H9 (cell line): ENCODE results near the gene PFDN1. TPM values are rescaled to one million over a fixed set of nuclear protein-coding genes. Genes with fewer than 3 reads are reported as not detected.

ENCODE experiments used
- DNase-seq: peaks from one replicate; pipeline ENCODE4 v3.0.0-alpha.2; 2017
- H2AFZ ChIP-seq: one replicate; pipeline ENCODE4 v1.6.1; 2013; ENCODE audit warnings: mild to moderate bottlenecking, low read length, control low read depth, moderate library complexity
- H2AK5ac ChIP-seq: 2 replicates; pipeline ENCODE4 v1.6.1; 2013; ENCODE audit warnings: low read length, control low read depth, mixed read lengths; ENCODE audit not compliant: insufficient read length
- H2BK120ac ChIP-seq: one replicate; pipeline ENCODE4 v1.6.1; 2013; ENCODE audit warnings: low read depth, mild to moderate bottlenecking, low read length, control low read depth, inconsistent platforms; ENCODE audit not compliant: poor library complexity, severe bottlenecking
- H2BK12ac ChIP-seq: 2 replicates; pipeline ENCODE4 v1.6.1; 2013; ENCODE audit warnings: low read length, control low read depth, mixed read lengths, low read depth; ENCODE audit not compliant: insufficient read length
- H2BK15ac ChIP-seq: 2 replicates; pipeline ENCODE4 v1.6.1; 2013; ENCODE audit warnings: low read depth, low read length, control low read depth
- H2BK20ac ChIP-seq: one replicate; pipeline ENCODE4 v1.6.1; 2013; ENCODE audit warnings: low read depth, mild to moderate bottlenecking, low read length, control low read depth, inconsistent platforms; ENCODE audit not compliant: poor library complexity, severe bottlenecking
- H2BK5ac ChIP-seq: 2 replicates; pipeline ENCODE4 v1.6.1; 2013; ENCODE audit warnings: low read length, control low read depth, mixed read lengths; ENCODE audit not compliant: insufficient read length
- H3K14ac ChIP-seq: 2 replicates; pipeline ENCODE4 v1.6.1; 2013; ENCODE audit warnings: low read length, control low read depth; ENCODE audit not compliant: insufficient read depth
- H3K18ac ChIP-seq: 2 replicates; pipeline ENCODE4 v1.6.1; 2013; ENCODE audit warnings: low read depth, mild to moderate bottlenecking, mixed read lengths, low read length, control low read depth; ENCODE audit not compliant: insufficient read length
- H3K23ac ChIP-seq: 2 replicates; pipeline ENCODE4 v1.6.1; 2013; ENCODE audit warnings: low read length, control low read depth, mixed read lengths, low read depth; ENCODE audit not compliant: insufficient read length
- H3K23me2 ChIP-seq: 2 replicates; pipeline ENCODE4 v1.6.1; 2013; ENCODE audit warnings: low read depth, mild to moderate bottlenecking, mixed read lengths, low read length, control low read depth; ENCODE audit not compliant: insufficient read length, poor library complexity, severe bottlenecking
- H3K27ac ChIP-seq: 2 replicates; pipeline ENCODE4 v1.5.1; 2013; ENCODE audit warnings: low read length, control low read depth, mixed read lengths, low read depth; ENCODE audit not compliant: insufficient read length
- H3K27me3 ChIP-seq: 2 replicates; pipeline ENCODE4 v1.6.1; 2013; ENCODE audit warnings: low read length, control low read depth, inconsistent platforms; ENCODE audit not compliant: insufficient read depth
- H3K4ac ChIP-seq: 2 replicates; pipeline ENCODE4 v1.6.1; 2013; ENCODE audit warnings: low read depth, mild to moderate bottlenecking, control low read depth, inconsistent platforms, low read length, moderate library complexity
- H3K4me1 ChIP-seq: 2 replicates; pipeline ENCODE4 v1.6.1; 2013; ENCODE audit warnings: low read length, control low read depth, inconsistent platforms; ENCODE audit not compliant: insufficient read depth
- H3K4me2 ChIP-seq: 2 replicates; pipeline ENCODE4 v1.6.1; 2013; ENCODE audit warnings: low read length, control low read depth, mixed read lengths; ENCODE audit not compliant: insufficient read length, insufficient read depth
- H3K56ac ChIP-seq: 2 replicates; pipeline ENCODE4 v1.6.1; 2013; ENCODE audit warnings: low read depth, mild to moderate bottlenecking, mixed read lengths, low read length, control low read depth; ENCODE audit not compliant: insufficient read length
- H3K79me1 ChIP-seq: 2 replicates; pipeline ENCODE4 v1.6.1; 2013; ENCODE audit warnings: low read depth, mild to moderate bottlenecking, moderate library complexity, low read length, control low read depth, inconsistent platforms; ENCODE audit not compliant: insufficient read depth, poor library complexity, severe bottlenecking
- H3K79me2 ChIP-seq: 2 replicates; pipeline ENCODE4 v1.6.1; 2013; ENCODE audit warnings: low read length, control low read depth, inconsistent platforms; ENCODE audit not compliant: insufficient read depth
- H3K9ac ChIP-seq: 2 replicates; pipeline ENCODE4 v1.6.1; 2013; ENCODE audit warnings: low read length, control low read depth, mixed read lengths; ENCODE audit not compliant: insufficient read length; ENCODE audit errors: extremely low read depth
- H3K9me3 ChIP-seq: one replicate; pipeline ENCODE4 v1.6.1; 2013; ENCODE audit warnings: low read depth, low read length, inconsistent platforms; ENCODE audit not compliant: control insufficient read depth
- H3T11ph ChIP-seq: one replicate; pipeline ENCODE4 v1.6.1; 2013; ENCODE audit warnings: mild to moderate bottlenecking, low read length, control low read depth, inconsistent platforms
- H4K20me1 ChIP-seq: one replicate; pipeline ENCODE4 v1.6.1; 2013; ENCODE audit not compliant: control insufficient read depth, insufficient read length, insufficient read depth
- H4K5ac ChIP-seq: 2 replicates; pipeline ENCODE4 v1.6.1; 2013; ENCODE audit warnings: low read depth, mild to moderate bottlenecking, mixed read lengths, low read length, control low read depth; ENCODE audit not compliant: insufficient read length
- H4K8ac ChIP-seq: replicated peaks from 2 replicates; pipeline ENCODE4 v1.6.1; 2013; ENCODE audit warnings: low read length, control low read depth, mixed read lengths, low read depth; ENCODE audit not compliant: insufficient read length
- H4K91ac ChIP-seq: 2 replicates; pipeline ENCODE4 v1.6.1; 2013; ENCODE audit warnings: low read depth, mild to moderate bottlenecking, moderate library complexity, mixed read lengths, low read length, control low read depth; ENCODE audit not compliant: insufficient read length
- H3K27ac Mint-ChIP-seq, 3 experiments: 2 replicates in 2 of 3; 3 replicates in 1 of 3; pipeline ENCODE4 v1.8.0; 2020 to 2021; ENCODE audit warnings: mixed read lengths in 3 of 3, mild to moderate bottlenecking in 1 of 3, moderate library complexity in 1 of 3
- H3K27me3 Mint-ChIP-seq: 2 replicates; pipeline ENCODE4 v1.8.0; 2021; ENCODE audit warnings: low read depth, mild to moderate bottlenecking, moderate library complexity, mixed read lengths
- H3K36me3 Mint-ChIP-seq, 3 experiments: 2 replicates in 2 of 3; 3 replicates in 1 of 3; pipeline ENCODE4 v1.8.0; 2020 to 2021; ENCODE audit warnings: low read depth in 3 of 3, mixed read lengths in 3 of 3; ENCODE audit not compliant: insufficient read depth in 1 of 3
- H3K4me1 Mint-ChIP-seq, 2 experiments: 2 replicates each; pipeline ENCODE4 v1.8.0; 2020; ENCODE audit warnings: mixed read lengths in 2 of 2
- H3K4me3 Mint-ChIP-seq, 2 experiments: 2 replicates in 1 of 2; 3 replicates in 1 of 2; pipeline ENCODE4 v1.8.0; 2020 to 2021; ENCODE audit warnings: mild to moderate bottlenecking in 2 of 2, mixed read lengths in 2 of 2, moderate library complexity in 1 of 2
- H3K9me3 Mint-ChIP-seq, 2 experiments: 2 replicates in 1 of 2; 3 replicates in 1 of 2; pipeline ENCODE4 v1.8.0; 2020; ENCODE audit warnings: mild to moderate bottlenecking in 2 of 2, mixed read lengths in 2 of 2, moderate library complexity in 1 of 2
- CTCF ChIP-seq: fragments of 200-600 bp; sonication (generic); conservative IDR thresholded peaks from 3 replicates; pipeline ENCODE4 v1.8.0; 2021; ENCODE audit warnings: antibody characterized with exemption, mild to moderate bottlenecking
- WGBS: extraction: QIAGEN DNeasy Blood & Tissue Kit; methylation state at CpG from one replicate; pipeline ENCODE4 v1.1.7; 2013; ENCODE audit warnings: missing lambda C conversion rate, low lambda C conversion rate, mixed read lengths; ENCODE audit not compliant: insufficient read length; ENCODE audit errors: extremely low coverage; 5-methylcytosine and 5-hydroxymethylcytosine counted together
- total RNA-seq: library from RNA; stranded (reverse); gene quantifications from 2 replicates; pipeline ENCODE4 v1.2.1, GENCODE V29; 2021

The PFDN1 gene
- total RNA-seq, 1 experiment from 2014 or later = 58.3 TPM

- Histone ChIP-seq H4K20me1 (no peaks in the 10 kb centered on the region), H2BK12ac (no peak overlapping the region), H4K91ac (no peak overlapping the region), H2BK5ac (no peak overlapping the region), H2BK15ac (no peak overlapping the region), H3K4me2 (no peak overlapping the region), H3T11ph (no peak overlapping the region), H2AK5ac (no peak overlapping the region), H3K27me3 (no peaks in the 10 kb centered on the region), H3K14ac (no peak overlapping the region), H2AFZ (no peak overlapping the region), H3K4me1 (no peaks in the 10 kb centered on the region), H3K79me1 (no peaks in the 10 kb centered on the region), H3K23ac (no peak overlapping the region), H3K9ac (no peak overlapping the region), H3K23me2 (no peaks in the 10 kb centered on the region), H4K5ac (no peak overlapping the region), H2BK20ac (no peak overlapping the region), H3K79me2 (no peaks in the 10 kb centered on the region), H3K56ac (no peak overlapping the region), H3K9me3 (no peaks in the 10 kb centered on the region), H3K18ac (no peak overlapping the region), H3K4ac (no peak overlapping the region), H3K27ac (no peak overlapping the region), H4K8ac (no peak overlapping the region), H2BK120ac (no peak overlapping the region)
- H3K27ac Mint-ChIP-seq = no peak overlapping the region
- DNase-seq = no peak
- H3K36me3 Mint-ChIP-seq = peaks cover 10 to 17% (median 12%) of the 10 kb centered on the region in 3 experiments
- H3K27me3 Mint-ChIP-seq = no peaks in the 10 kb centered on the region
- H3K4me1 Mint-ChIP-seq = peaks cover 10 to 14% of the 10 kb centered on the region in 2 experiments
- H3K4me3 Mint-ChIP-seq = no peak overlapping the region
- no CpG with 5 or more reads among the region's 4 CpGs for WGBS
- no peak for TF ChIP-seq CTCF
- H3K9me3 Mint-ChIP-seq = no peaks in the 10 kb centered on the region
Measured at GRCh38 chr5:140253985-140254384, 48.9 kb downstream of the PFDN1 start.
